Endothelial cell (in vitro differentiated cells): ENCODE data around the gene ST6GAL1. TPM values are rescaled to one million over a fixed set of nuclear protein-coding genes. Genes with fewer than 3 reads are reported as not detected.
"Not testable (repeated sequence)": the region's sequence is repeated elsewhere in the genome, so short reads cannot be mapped to it uniquely, and the experiment has no call there.

ENCODE experiments used
- DNase-seq: peaks from one replicate; pipeline ENCODE4 v3.0.0; 2021; ENCODE audit warnings: low spot score
- H3K27ac Mint-ChIP-seq: one replicate; pipeline ENCODE4 v1.8.0; 2021; ENCODE audit warnings: mixed read lengths, inconsistent platforms; ENCODE audit not compliant: unreplicated experiment
- H3K27me3 Mint-ChIP-seq: one replicate; pipeline ENCODE4 v1.8.0; 2021; ENCODE audit warnings: mild to moderate bottlenecking, moderate library complexity, mixed read lengths, inconsistent platforms; ENCODE audit not compliant: unreplicated experiment
- H3K36me3 Mint-ChIP-seq: one replicate; pipeline ENCODE4 v1.8.0; 2021; ENCODE audit warnings: mild to moderate bottlenecking, low read depth, mixed read lengths, inconsistent platforms; ENCODE audit not compliant: unreplicated experiment
- H3K4me1 Mint-ChIP-seq: one replicate; pipeline ENCODE4 v1.8.0; 2021; ENCODE audit warnings: mild to moderate bottlenecking, mixed read lengths, inconsistent platforms; ENCODE audit not compliant: unreplicated experiment
- H3K4me3 Mint-ChIP-seq: one replicate; pipeline ENCODE4 v1.8.0; 2021; ENCODE audit warnings: mild to moderate bottlenecking, mixed read lengths, inconsistent platforms; ENCODE audit not compliant: unreplicated experiment
- H3K9me3 Mint-ChIP-seq: one replicate; pipeline ENCODE4 v1.8.0; 2021; ENCODE audit warnings: mixed read lengths, inconsistent platforms; ENCODE audit not compliant: unreplicated experiment
- CTCF ChIP-seq: fragments of 200-600 bp; sonication (generic); IDR thresholded peaks from one replicate; pipeline ENCODE4 v1.5.0; 2021; ENCODE audit warnings: antibody characterized with exemption; ENCODE audit not compliant: unreplicated experiment
- total RNA-seq: library from RNA; stranded (reverse); fragmentation: NEBNext Ultra II Directional; extraction: Animal tissue kit (Norgen Biotek cat#: 25700); gene quantifications from one replicate; pipeline ENCODE4 v1.2.1, GENCODE V29; 2021; ENCODE audit not compliant: unreplicated experiment

Gene ST6GAL1
- total RNA-seq, 1 donor from 2014 or later = 82.4 TPM

- no peak for DNase-seq
- Mint-ChIP-seq H3K36me3 (no peaks in the 10 kb centered on the region), H3K4me3 (no peak overlapping the region), H3K27me3 (peaks cover 2% of the 10 kb centered on the region), H3K9me3 (no peaks in the 10 kb centered on the region), H3K4me1 (peaks cover 19% of the 10 kb centered on the region), H3K27ac (no peak overlapping the region)
- TF ChIP-seq CTCF = no peak
These were observed 43.9 kb upstream of the ST6GAL1 start for GRCh38 chr3:186886202-186886981.

GRCh38 chr3:186887507-186887938, 42.8 kb upstream of the ST6GAL1 start:
- not testable (repeated sequence) for DNase-seq, H3K36me3 Mint-ChIP-seq, H3K27ac Mint-ChIP-seq, H3K4me3 Mint-ChIP-seq, H3K9me3 Mint-ChIP-seq, H3K27me3 Mint-ChIP-seq
- H3K4me1 Mint-ChIP-seq = peaks cover 19% of the 10 kb centered on the region

GRCh38 chr3:186888569-186888968, 41.8 kb upstream of the ST6GAL1 start:
- Mint-ChIP-seq H3K4me1 (peaks cover 19% of the 10 kb centered on the region), H3K4me3 (no peak overlapping the region), H3K9me3 (no peaks in the 10 kb centered on the region), H3K36me3 (no peaks in the 10 kb centered on the region), H3K27me3 (peaks cover under 1% of the 10 kb centered on the region), H3K27ac (no peak overlapping the region)
- no peak for DNase-seq
- TF ChIP-seq CTCF = no peak

GRCh38 chr3:186889698-186890097, 40.6 kb upstream of the ST6GAL1 start:
- not testable (repeated sequence) for DNase-seq, H3K27me3 Mint-ChIP-seq, H3K4me3 Mint-ChIP-seq, H3K36me3 Mint-ChIP-seq, H3K27ac Mint-ChIP-seq, H3K9me3 Mint-ChIP-seq
- peaks cover 19% of the 10 kb centered on the region for H3K4me1 Mint-ChIP-seq

GRCh38 chr3:186890911-186891310, 39.4 kb upstream of the ST6GAL1 start:
- Mint-ChIP-seq H3K9me3 (no peaks in the 10 kb centered on the region), H3K4me3 (no peak overlapping the region), H3K36me3 (no peaks in the 10 kb centered on the region), H3K27me3 (no peaks in the 10 kb centered on the region), H3K4me1 (peaks cover 19% of the 10 kb centered on the region), H3K27ac (no peak overlapping the region)
- no peak for DNase-seq
- no peak for TF ChIP-seq CTCF

- not testable (repeated sequence) for H3K9me3 Mint-ChIP-seq, H3K27me3 Mint-ChIP-seq, H3K4me3 Mint-ChIP-seq, H3K36me3 Mint-ChIP-seq, H3K27ac Mint-ChIP-seq, DNase-seq
- peaks cover 10% of the 10 kb centered on the region for H3K4me1 Mint-ChIP-seq
These were observed 37.3 kb upstream of the ST6GAL1 start for GRCh38 chr3:186893071-186893470.
